ENCODE results near the gene VIM.

VIM gene

GRCh38 chr10:17278607-17279240, 50.7 kb downstream of the VIM start:
- Histone ChIP-seq H3K4me2 (no peak overlapping the region), H3K4me3 (IDR thresholded peaks at IDR 0.05; ENCODE audit: insufficient read depth, low read depth, low read length) (no peak overlapping the region), H3K36me3 (ENCODE audit: insufficient read depth) (no peaks in the 10 kb centered on the region), H3K27ac (no peak overlapping the region), H4K20me1 (ENCODE audit: insufficient read depth) (no peaks in the 10 kb centered on the region), H3K9ac (no peak overlapping the region), H3K27me3 (ENCODE audit: insufficient read depth, low read depth) (no peaks in the 10 kb centered on the region), H2AFZ (ENCODE audit: low read depth) (no peak overlapping the region), H3K4me1 (ENCODE audit: low read depth, poor library complexity, severe bottlenecking) (no peaks in the 10 kb centered on the region), H3K79me2 (ENCODE audit: insufficient read depth, low read depth) (no peaks in the 10 kb centered on the region)
- TF ChIP-seq, protein P1, sequence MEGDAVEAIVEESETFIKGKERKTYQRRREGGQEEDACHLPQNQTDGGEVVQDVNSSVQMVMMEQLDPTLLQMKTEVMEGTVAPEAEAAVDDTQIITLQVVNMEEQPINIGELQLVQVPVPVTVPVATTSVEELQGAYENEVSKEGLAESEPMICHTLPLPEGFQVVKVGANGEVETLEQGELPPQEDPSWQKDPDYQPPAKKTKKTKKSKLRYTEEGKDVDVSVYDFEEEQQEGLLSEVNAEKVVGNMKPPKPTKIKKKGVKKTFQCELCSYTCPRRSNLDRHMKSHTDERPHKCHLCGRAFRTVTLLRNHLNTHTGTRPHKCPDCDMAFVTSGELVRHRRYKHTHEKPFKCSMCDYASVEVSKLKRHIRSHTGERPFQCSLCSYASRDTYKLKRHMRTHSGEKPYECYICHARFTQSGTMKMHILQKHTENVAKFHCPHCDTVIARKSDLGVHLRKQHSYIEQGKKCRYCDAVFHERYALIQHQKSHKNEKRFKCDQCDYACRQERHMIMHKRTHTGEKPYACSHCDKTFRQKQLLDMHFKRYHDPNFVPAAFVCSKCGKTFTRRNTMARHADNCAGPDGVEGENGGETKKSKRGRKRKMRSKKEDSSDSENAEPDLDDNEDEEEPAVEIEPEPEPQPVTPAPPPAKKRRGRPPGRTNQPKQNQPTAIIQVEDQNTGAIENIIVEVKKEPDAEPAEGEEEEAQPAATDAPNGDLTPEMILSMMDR (conservative IDR thresholded peaks at IDR 0.05; ENCODE audit: low read depth, low read length), result no peak

DNA sequence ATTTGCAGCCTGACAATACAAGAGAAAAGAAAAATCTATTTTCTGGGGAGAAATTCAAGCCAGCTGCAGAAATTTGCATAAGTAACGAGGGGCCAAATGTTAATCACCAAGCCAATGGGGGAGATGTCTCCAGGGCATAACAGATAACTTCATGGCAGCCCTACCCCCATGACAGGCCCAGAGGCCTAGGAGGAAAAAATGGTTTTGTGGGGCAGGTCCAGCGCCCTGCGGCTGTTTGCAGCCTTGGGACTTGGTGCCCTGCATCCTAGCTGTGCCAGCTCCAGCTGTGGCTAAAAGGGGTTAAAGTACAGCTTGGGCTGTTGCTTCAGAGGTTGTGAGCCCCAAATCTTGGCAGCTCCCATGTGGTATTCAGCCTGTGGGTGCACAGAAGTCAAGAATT, 54.3 kb downstream of the VIM start:
- no peaks in the 10 kb centered on the region for H3K27me3 ChIP-seq (ENCODE audit: insufficient read depth, low read depth)
- H3K4me1 ChIP-seq (ENCODE audit: low read depth, poor library complexity, severe bottlenecking), result no peaks in the 10 kb centered on the region
- no peaks in the 10 kb centered on the region for H3K36me3 ChIP-seq (ENCODE audit: insufficient read depth)
- no peak overlapping the region for H3K4me3 ChIP-seq (IDR thresholded peaks at IDR 0.05; ENCODE audit: insufficient read depth, low read depth, low read length)
- TF ChIP-seq, protein P1 (conservative IDR thresholded peaks at IDR 0.05; ENCODE audit: low read depth, low read length), result no peak
- no peaks in the 10 kb centered on the region for H4K20me1 ChIP-seq (ENCODE audit: insufficient read depth)
- H3K79me2 ChIP-seq (ENCODE audit: insufficient read depth, low read depth), result no peaks in the 10 kb centered on the region
- no peak overlapping the region for H3K9ac ChIP-seq
- H2AFZ ChIP-seq (ENCODE audit: low read depth), result no peak overlapping the region
- H3K27ac ChIP-seq, result no peak overlapping the region
- no peak overlapping the region for H3K4me2 ChIP-seq

GRCh38 chr10:17286562-17287550, 58.8 kb downstream of the VIM start:
- Histone ChIP-seq H3K79me2 (ENCODE audit: insufficient read depth, low read depth) (no peaks in the 10 kb centered on the region), H3K9ac (no peak overlapping the region), H2AFZ (ENCODE audit: low read depth) (no peak overlapping the region), H3K27ac (no peak overlapping the region), H3K4me1 (ENCODE audit: low read depth, poor library complexity, severe bottlenecking) (no peaks in the 10 kb centered on the region), H3K4me3 (IDR thresholded peaks at IDR 0.05; ENCODE audit: insufficient read depth, low read depth, low read length) (no peak overlapping the region), H3K36me3 (ENCODE audit: insufficient read depth) (no peaks in the 10 kb centered on the region), H3K4me2 (no peak overlapping the region), H3K27me3 (ENCODE audit: insufficient read depth, low read depth) (no peaks in the 10 kb centered on the region), H4K20me1 (ENCODE audit: insufficient read depth) (no peaks in the 10 kb centered on the region)
- TF ChIP-seq, protein P1 (conservative IDR thresholded peaks at IDR 0.05; ENCODE audit: low read depth, low read length), result no peak
